Right lobe of liver (tissue), 6 donors: ENCODE results near the gene CHRNB1. TPM values are rescaled to one million over a fixed set of nuclear protein-coding genes. Genes with fewer than 3 reads are reported as not detected.
A peak's percentile ranks its signal among the peaks of the same experiment; 100 is the strongest.

ENCODE experiments used
- ATAC-seq, 4 donors: fragments of 200-7000 bp; cut with Tn5 transposase; one replicate each; pipeline ENCODE4 v1.9.1; 2020; ENCODE audit warnings: mild to moderate bottlenecking in 4 of 4, moderate library complexity in 4 of 4
- DNase-seq, 3 donors: peaks; one replicate each; pipeline ENCODE4 v3.0.0-alpha.2; 2020
- H3K27ac ChIP-seq, 3 donors: fragments of 200-600 bp; one replicate each; pipeline ENCODE4 v1.8.0; 2022
- H3K27me3 ChIP-seq, 2 donors: fragments of 200-600 bp; one replicate each; pipeline ENCODE4 v1.8.0; 2022
- H3K36me3 ChIP-seq, 4 donors: fragments of 200-600 bp; sonication (generic) in 1 of 4; one replicate each; pipeline versions ENCODE4 v1.5.1 to v1.8.0; 2017 to 2022; ENCODE audit warnings: control low read depth in 1 of 4
- H3K4me1 ChIP-seq, 4 donors: fragments of 200-600 bp; sonication (generic) in 1 of 4; one replicate each; pipeline versions ENCODE4 v1.5.1 to v1.8.0; 2017 to 2022; ENCODE audit warnings: control low read depth in 1 of 4
- H3K4me3 ChIP-seq, 3 donors: fragments of 200-600 bp; one replicate each; pipeline ENCODE4 v1.8.0; 2022
- H3K9me3 ChIP-seq, 4 donors: fragments of 200-600 bp; sonication (generic) in 1 of 4; one replicate each; pipeline versions ENCODE4 v1.5.1 to v1.8.0; 2017 to 2022; ENCODE audit warnings: control low read depth in 1 of 4
- CTCF ChIP-seq, 4 donors: fragments of 200-600 bp in 3 of 4; fragments of 450-650 bp in 1 of 4; IDR thresholded peaks; one replicate each; pipeline versions ENCODE4 v1.5.1 to v1.8.0; 2016 to 2022; ENCODE audit warnings: antibody characterized with exemption in 4 of 4, mild to moderate bottlenecking in 2 of 4
- POLR2A ChIP-seq: fragments of 450-650 bp; IDR thresholded peaks from one replicate; pipeline ENCODE4 v1.6.1; 2017; ENCODE audit warnings: antibody characterized with exemption, mild to moderate bottlenecking
- WGBS: methylation state at CpG from one replicate; pipeline ENCODE4 v1.1.6; 2018; ENCODE audit warnings: low coverage, low lambda C conversion rate; ENCODE audit not compliant: insufficient coverage; ENCODE audit errors: missing lambda C conversion rate; 5-methylcytosine and 5-hydroxymethylcytosine counted together
- intact Hi-C, 2 donors: fragments of 100-400 bp; cut with DNase I; formaldehyde crosslinking; loops; one replicate each; pipeline versions ENCODE4 v1.11.2 to v1.14.1; 2022
- total RNA-seq, 6 experiments: library from RNA; depleted of rRNA in 2 of 6; stranded (reverse); fragments of >200 nt in 2 of 6; fragmentation: NEBNext Ultra II Directional in 3 of 6; extraction: Animal tissue kit (Norgen Biotek cat#: 25700) in 3 of 6; gene quantifications; one replicate each; pipeline versions ENCODE4 v1.1.0 to v1.2.4, GENCODE V29; 2016 to 2023
- donor health status: DM: no; HTN: yes; CAD: no.
- donor health status: DM: no; HTN: no; CAD: no.
- donor health status: DM: no; HTN: no; CAD: no.
- donor health status: DM: no; HTN: yes; CAD: no.
- donor health status: DM: no; HTN: yes; CAD: no.

Gene CHRNB1
- total RNA-seq, 6 experiments from 2014 or later, result 6.0 to 12.3 (median 8.2) TPM

GRCh38 chr17:7435676-7436555 is 8.9 kb upstream of the CHRNB1 start:
- Histone ChIP-seq H3K4me3 (peak overlapping the region; percentile 44 to 63 (median 59)), H3K27me3 (no peaks in the 10 kb centered on the region), H3K27ac (peak overlapping the region; percentile 17 to 65 (median 46)), H3K9me3 (no peaks in the 10 kb centered on the region), H3K36me3 (no peaks in the 10 kb centered on the region), H3K4me1 (peaks cover 0 to 40% (median 12%) of the 10 kb centered on the region in 4 donors)
- TF ChIP-seq POLR2A (peak; percentile 9), CTCF (IDR thresholded peaks at IDR 0.05) (no peak)
- intact Hi-C loops, result loop anchor here in 1 of 2 donors (5.0 kb wide), 1 partner anchor 79 kb away; the partner anchor contains the start of gene TMEM95
- DNase-seq (peak in 2 of 3 donors; percentile 58 to 67), ATAC-seq (peak in 3 of 4 donors; percentile 1 to 6 (median 2))
- 12% methylated on average over 23 of the region's 49 CpGs for WGBS

GRCh38 chr17:7436556-7437368 is 8.1 kb upstream of the CHRNB1 start:
- WGBS, result 12% methylated on average over 35 of the region's 92 CpGs
- ATAC-seq (peak; percentile 69 to 86 (median 80)), DNase-seq (peak; percentile 88 to 91 (median 89))
- Histone ChIP-seq H3K4me3 (peak overlapping the region; percentile 44 to 59 (median 45)), H3K4me1 (peaks cover 0 to 42% (median 12%) of the 10 kb centered on the region in 4 donors), H3K9me3 (no peaks in the 10 kb centered on the region), H3K27ac (peak overlapping the region; percentile 48 to 65 (median 53)), H3K36me3 (no peaks in the 10 kb centered on the region), H3K27me3 (no peaks in the 10 kb centered on the region)
- intact Hi-C loops, result loop anchor here in 1 of 2 donors (5.0 kb wide), 1 partner anchor 79 kb away; the partner anchor contains the start of gene TMEM95
- TF ChIP-seq POLR2A, result peak; percentile 57
- TF ChIP-seq CTCF (IDR thresholded peaks at IDR 0.05), result peak; percentile 90 to 97 (median 92)

GRCh38 chr17:7437369-7437863 is 7.4 kb upstream of the CHRNB1 start:
- Histone ChIP-seq H3K27ac (peak overlapping the region in 1 of 3 donors; percentile 65), H3K36me3 (no peaks in the 10 kb centered on the region), H3K4me3 (peak overlapping the region in 2 of 3 donors; percentile 44 to 45), H3K27me3 (no peaks in the 10 kb centered on the region), H3K9me3 (no peaks in the 10 kb centered on the region), H3K4me1 (peaks cover 0 to 42% (median 12%) of the 10 kb centered on the region in 4 donors)
- ATAC-seq (no peak), DNase-seq (no peak)
- no peak for TF ChIP-seq CTCF (IDR thresholded peaks at IDR 0.05)
- 30% methylated on average over 7 of the region's 31 CpGs for WGBS
- intact Hi-C loops, result loop anchor here in 1 of 2 donors (5.0 kb wide), 1 partner anchor 80 kb away; the partner anchor contains the start of gene TMEM95

- ATAC-seq (peak in 2 of 4 donors; percentile 1 to 2), DNase-seq (peak; percentile 74 to 82 (median 81))
- Histone ChIP-seq H3K4me3 (peak overlapping the region in 2 of 3 donors; percentile 12 to 24), H3K27ac (no peak overlapping the region), H3K27me3 (no peaks in the 10 kb centered on the region), H3K9me3 (no peaks in the 10 kb centered on the region), H3K4me1 (peaks cover 0 to 42% (median 12%) of the 10 kb centered on the region in 4 donors), H3K36me3 (no peaks in the 10 kb centered on the region)
- intact Hi-C loops, result loop anchor here in 1 of 2 donors (5.0 kb wide), 1 partner anchor 81 kb away; the partner anchor contains the start of gene TMEM95
- WGBS, result 42% methylated on average over 36 of the region's 48 CpGs
- TF ChIP-seq CTCF (IDR thresholded peaks at IDR 0.05) (no peak), POLR2A (no peak)
Observed at GRCh38 chr17:7437950-7438614, 6.8 kb upstream of the CHRNB1 start.
